ENCODE measurements around the gene N4BP2.

GRCh38 chr4:40206426-40206825 lies 149.8 kb downstream of the N4BP2 start:
- no peak for TF ChIP-seq CREB1 (IDR thresholded peaks at IDR 0.05; ENCODE audit: low read depth)
- no peak for TF ChIP-seq EP300 (IDR thresholded peaks at IDR 0.05; ENCODE audit: borderline replicate concordance)
- no peak for TF ChIP-seq TAF1 (IDR thresholded peaks at IDR 0.05; ENCODE audit: low read depth)
- TF ChIP-seq MAX (IDR thresholded peaks at IDR 0.05), result no peak
- TF ChIP-seq YY1 (IDR thresholded peaks at IDR 0.05; ENCODE audit: low read depth), result no peak
- TF ChIP-seq EGR1 (IDR thresholded peaks at IDR 0.05), result no peak

All from Ishikawa (cell line).